Sigmoid colon (tissue), 7 donors: ENCODE measurements around the gene WHRN. TPM values are rescaled to one million over a fixed set of nuclear protein-coding genes. Genes with fewer than 3 reads are reported as not detected.

Source experiments
- DNase-seq: peaks from one replicate; pipeline ENCODE4 v3.0.0-alpha.2; 2019
- H3K27ac ChIP-seq, 4 donors: fragments of 200-600 bp; sonication (generic); one replicate each; pipeline ENCODE4 v1.5.1; 2016 to 2019; ENCODE audit warnings: mild to moderate bottlenecking in 1 of 4
- H3K27me3 ChIP-seq, 3 donors: fragments of 200-600 bp; sonication (generic); one replicate each; pipeline ENCODE4 v1.5.1; 2019; ENCODE audit warnings: mild to moderate bottlenecking in 1 of 3
- H3K36me3 ChIP-seq, 4 donors: fragments of 200-600 bp; sonication (generic); one replicate each; pipeline ENCODE4 v1.5.1; 2016 to 2019
- H3K4me1 ChIP-seq, 4 donors: fragments of 200-600 bp; sonication (generic); one replicate each; pipeline ENCODE4 v1.5.1; 2017 to 2019
- H3K4me3 ChIP-seq, 4 donors: fragments of 200-600 bp; sonication (generic); one replicate each; pipeline ENCODE4 v1.5.1; 2017 to 2019; ENCODE audit warnings: mild to moderate bottlenecking in 2 of 4, moderate library complexity in 1 of 4
- H3K9me3 ChIP-seq, 4 donors: fragments of 200-600 bp in 3 of 4; sonication (generic) in 3 of 4; one replicate each; pipeline versions ENCODE4 v1.5.1 to v1.6.1; 2013 to 2019
- CTCF ChIP-seq, 4 experiments: fragments of 450-650 bp in 3 of 4; fragments of 200-600 bp in 1 of 4; IDR thresholded peaks; one replicate each; pipeline ENCODE4 v1.5.1; 2016 to 2019; ENCODE audit warnings: antibody characterized with exemption in 4 of 4, mild to moderate bottlenecking in 3 of 4, moderate library complexity in 2 of 4
- EP300 ChIP-seq, 4 donors: sonication (generic); formaldehyde crosslinking; IDR thresholded peaks; one replicate each; pipeline ENCODE4 v1.6.1; 2017; ENCODE audit warnings: antibody characterized with exemption in 4 of 4
- POLR2A ChIP-seq, 2 donors: fragments of 450-650 bp; IDR thresholded peaks; one replicate each; pipeline ENCODE4 v1.6.1; 2016; ENCODE audit warnings: antibody characterized with exemption in 2 of 2, mild to moderate bottlenecking in 2 of 2, moderate library complexity in 2 of 2
- POLR2AphosphoS5 ChIP-seq, 4 donors: sonication (generic); formaldehyde crosslinking; IDR thresholded peaks; one replicate each; pipeline ENCODE4 v1.6.1; 2017; ENCODE audit warnings: antibody characterized with exemption in 4 of 4
- WGBS, 2 donors: extraction: QIAGEN DNeasy Blood & Tissue Kit; methylation state at CpG; one replicate each; pipeline ENCODE4 v1.1.7; 2013; 5-methylcytosine and 5-hydroxymethylcytosine counted together
- intact Hi-C: fragments of 100-400 bp; cut with DNase I; formaldehyde crosslinking; loops from one replicate; pipeline ENCODE4 v1.15.1; 2023
- polyA plus RNA-seq, 3 donors: library from polyadenylated mRNA; stranded (reverse); fragments of 200-250 nt; gene quantifications; one replicate each; pipeline ENCODE4 v1.2.3, GENCODE V29; 2013
- total RNA-seq, 4 donors: library from RNA; depleted of rRNA; stranded (reverse); fragments of >200 nt; gene quantifications; one replicate each; pipeline ENCODE4 v1.1.0, GENCODE V29; 2016
- donor health status: healthy with polysubstance abuse.
- donor health status: Bipolar disorder and iron deficiency.
- donor health status: healthy.

Gene WHRN
- total and polyA plus RNA-seq, 7 donors, result 0.60 to 7.8 (median 5.4) TPM

DNA sequence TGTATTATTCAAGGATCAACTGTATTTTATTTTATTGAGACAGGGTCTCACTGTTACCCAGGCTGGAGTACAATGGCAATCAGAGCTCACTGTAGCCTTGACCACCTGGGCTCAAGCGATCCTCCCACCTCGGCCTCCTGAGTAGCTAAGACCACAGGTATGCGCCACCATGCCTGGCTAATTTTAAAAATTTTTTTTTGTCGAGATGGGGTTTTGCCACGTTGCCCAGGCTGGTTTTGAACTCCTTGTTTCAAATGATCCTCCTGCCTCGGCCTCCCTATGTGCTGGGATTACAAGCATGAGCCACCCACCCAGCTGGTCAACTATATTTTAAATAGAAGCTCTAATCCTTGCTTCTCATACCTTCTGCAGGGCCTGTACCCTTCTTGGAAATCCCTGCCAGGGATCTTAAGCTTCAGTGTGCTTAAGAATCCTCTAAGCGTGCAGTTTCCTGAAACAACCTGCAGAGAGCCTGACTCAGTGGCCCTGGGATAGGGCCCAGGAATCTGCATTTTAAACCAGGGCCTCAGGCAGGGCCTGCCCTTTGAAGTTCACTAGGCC, 120.4 kb downstream of the WHRN start:
- no peak for DNase-seq
- H3K4me1 ChIP-seq, result peaks cover 0 to 68% (median 49%) of the 10 kb centered on the region in 4 donors
- no peak overlapping the region for H3K4me3 ChIP-seq
- WGBS, 2 donors, result 61 to 83% methylated on average over 7 of the region's 7 CpGs
- peak overlapping the region; percentile 84 to 91 (median 88) for H3K27ac ChIP-seq
- TF ChIP-seq CTCF (IDR thresholded peaks at IDR 0.05), result no peak
- TF ChIP-seq EP300 (IDR thresholded peaks at IDR 0.05), result no peak
- TF ChIP-seq POLR2AphosphoS5 (IDR thresholded peaks at IDR 0.05), result no peak
- TF ChIP-seq POLR2A (IDR thresholded peaks at IDR 0.05), result no peak
- H3K27me3 ChIP-seq, result no peaks in the 10 kb centered on the region
- H3K9me3 ChIP-seq, result no peaks in the 10 kb centered on the region
- peaks cover 0 to 15% (median 3%) of the 10 kb centered on the region in 4 donors for H3K36me3 ChIP-seq
- intact Hi-C loops, result no loop called here

DNA sequence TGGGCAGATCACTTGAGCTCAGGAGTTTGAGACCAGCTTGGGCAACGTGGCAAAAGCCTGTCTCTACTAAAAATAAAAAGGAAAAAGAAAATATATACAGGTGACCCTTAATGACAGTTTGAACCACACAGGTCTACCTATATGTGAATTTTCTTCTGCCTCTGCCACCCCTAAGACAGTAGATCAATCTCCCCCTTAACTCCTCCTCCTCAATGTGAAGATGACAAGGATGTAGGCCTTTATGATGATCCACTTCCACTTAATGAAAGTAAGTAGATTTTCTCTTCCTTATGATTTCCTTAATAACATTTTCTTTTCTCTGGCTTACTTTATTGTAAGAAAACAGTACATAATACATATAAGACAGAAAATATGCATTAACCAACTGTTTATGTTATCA, 120.9 kb downstream of the WHRN start:
- Histone ChIP-seq H3K36me3 (peaks cover 0 to 21% (median 4%) of the 10 kb centered on the region in 4 donors), H3K27me3 (no peaks in the 10 kb centered on the region), H3K4me1 (peaks cover 0 to 68% (median 49%) of the 10 kb centered on the region in 4 donors), H3K9me3 (no peaks in the 10 kb centered on the region), H3K27ac (peak overlapping the region; percentile 84 to 91 (median 88)), H3K4me3 (no peak overlapping the region)
- DNase-seq, result no peak
- TF ChIP-seq EP300 (IDR thresholded peaks at IDR 0.05), result no peak
- no peak for TF ChIP-seq CTCF (IDR thresholded peaks at IDR 0.05)
- no peak for TF ChIP-seq POLR2AphosphoS5 (IDR thresholded peaks at IDR 0.05)
- TF ChIP-seq POLR2A (IDR thresholded peaks at IDR 0.05), result no peak
- intact Hi-C loops, result no loop called here
- 46 to 60% methylated on average over 1 of the region's 1 CpG for WGBS, 2 donors

DNA sequence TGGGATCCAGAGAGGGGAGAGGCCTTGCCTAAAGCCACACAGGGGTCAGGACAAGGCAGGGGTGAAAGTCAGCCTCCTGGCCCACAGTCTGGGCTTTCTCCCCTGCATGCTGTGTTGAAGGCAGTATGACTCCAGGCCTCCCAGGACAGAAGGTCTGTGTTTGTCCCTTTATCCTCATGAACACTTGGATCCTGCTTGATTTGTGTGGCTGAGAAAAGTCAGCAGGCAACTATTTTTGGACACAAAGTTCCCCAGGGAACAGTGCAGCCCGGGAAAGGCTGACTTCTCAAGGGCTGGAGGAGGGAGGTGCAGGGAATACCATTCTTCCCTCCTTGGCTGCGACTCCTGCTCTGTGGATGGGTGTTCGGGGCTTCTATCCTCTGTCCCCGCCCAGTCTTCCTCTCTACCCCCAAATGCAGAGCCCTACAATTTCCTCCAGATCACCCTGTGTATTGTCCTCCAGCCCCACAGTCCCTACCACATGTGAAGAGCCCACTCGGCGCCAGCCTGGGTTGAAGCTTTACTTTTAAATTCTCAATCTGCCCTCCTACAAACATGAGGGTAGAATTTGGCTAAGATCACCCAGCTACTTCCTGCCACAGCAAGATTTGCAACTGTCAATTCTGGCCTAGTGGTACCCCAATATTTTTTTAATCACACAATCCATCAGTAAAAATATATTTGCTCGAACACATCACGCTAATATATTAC, 121.6 kb downstream of the WHRN start:
- TF ChIP-seq CTCF (IDR thresholded peaks at IDR 0.05), result no peak
- peak in 2 of 4 donors; percentile 26 to 54 for TF ChIP-seq POLR2AphosphoS5 (IDR thresholded peaks at IDR 0.05)
- DNase-seq, result peak; percentile 83
- Histone ChIP-seq H3K4me1 (peaks cover 0 to 61% (median 49%) of the 10 kb centered on the region in 4 donors), H3K36me3 (peaks cover 0 to 27% (median 7%) of the 10 kb centered on the region in 4 donors), H3K27ac (peak overlapping the region; percentile 84 to 91 (median 88)), H3K4me3 (no peak overlapping the region), H3K27me3 (no peaks in the 10 kb centered on the region), H3K9me3 (no peaks in the 10 kb centered on the region)
- WGBS, 2 donors, result 39 to 79% methylated on average over 8 of the region's 8 CpGs
- intact Hi-C loops, result no loop called here

- Histone ChIP-seq H3K36me3 (peaks cover 0 to 30% (median 7%) of the 10 kb centered on the region in 4 donors), H3K27ac (peak overlapping the region; percentile 84 to 91 (median 88)), H3K4me1 (peaks cover 0 to 53% (median 42%) of the 10 kb centered on the region in 4 donors), H3K4me3 (no peak overlapping the region), H3K9me3 (no peaks in the 10 kb centered on the region), H3K27me3 (no peaks in the 10 kb centered on the region)
- peak; percentile 72 for DNase-seq
- 44 to 74% methylated on average over 17 of the region's 17 CpGs for WGBS, 2 donors
- intact Hi-C loops, result no loop called here
- TF ChIP-seq CTCF (IDR thresholded peaks at IDR 0.05), result peak in 1 of 4 experiments; percentile 11
- no peak for TF ChIP-seq EP300 (IDR thresholded peaks at IDR 0.05)
Measured at GRCh38 chr9:114382699-114383520, 122.4 kb downstream of the WHRN start.
